HFF-Myc (cell line): ENCODE measurements around the gene GPR75.

Experiments
- DNase-seq: peaks from one replicate; pipeline ENCODE4 v3.0.0-alpha.2; 2011; ENCODE audit warnings: low read depth; ENCODE audit errors: extremely low read depth
- H3K4me3 ChIP-seq: replicated peaks from 2 replicates; pipeline ENCODE4 v1.5.1; 2011; ENCODE audit warnings: low read depth, mild to moderate bottlenecking, control low read depth, low read length
- TF ChIP-seq, protein P1 (sequence below): IDR thresholded peaks from 2 replicates; pipeline ENCODE4 v1.5.1; 2012; ENCODE audit warnings: mild to moderate bottlenecking, low read depth, low read length, control low read depth; ENCODE audit errors: missing control alignments

GPR75 gene

DNA sequence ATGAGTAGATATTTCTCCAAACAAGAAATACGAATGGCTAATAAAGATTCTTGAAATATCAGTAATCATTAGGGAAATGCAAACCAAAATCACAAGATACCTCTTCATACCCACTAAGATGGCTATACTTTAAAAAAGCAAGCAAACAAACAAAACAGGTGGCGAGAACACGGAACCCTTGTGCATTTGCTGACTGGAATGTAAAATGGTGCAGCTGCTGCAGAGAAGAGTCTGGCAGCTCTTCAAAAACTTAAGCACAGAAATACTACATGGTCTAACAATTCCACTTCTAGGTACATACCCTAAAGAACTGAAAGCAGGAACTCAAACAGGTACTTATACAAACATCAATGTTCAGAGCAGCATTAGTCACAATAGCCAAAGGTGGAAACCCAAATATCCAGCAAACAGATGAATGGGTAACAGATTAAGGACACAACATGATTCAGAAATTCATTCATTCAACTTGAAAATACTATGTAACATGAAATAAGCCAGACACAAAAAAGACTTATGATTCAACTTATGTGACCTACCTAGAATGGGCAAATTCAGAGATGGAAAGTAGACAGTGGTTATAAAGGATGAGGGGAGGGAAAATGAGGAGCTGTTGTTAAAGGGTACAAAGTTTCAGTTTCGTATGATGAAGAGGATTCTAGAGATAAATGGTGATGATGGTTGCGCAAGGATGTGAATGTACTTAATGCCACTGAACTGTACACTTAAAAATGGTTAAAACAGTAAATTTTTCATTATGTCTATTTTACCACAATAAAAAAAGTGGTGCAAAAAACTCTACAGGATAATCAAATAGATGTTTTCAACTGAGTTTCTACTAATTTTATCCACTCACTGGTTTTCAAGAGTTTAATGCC is 26.9 kb upstream of the GPR75 start:
- DNase-seq = no peak
- no peak overlapping the region for H3K4me3 ChIP-seq
- TF ChIP-seq, protein P1, sequence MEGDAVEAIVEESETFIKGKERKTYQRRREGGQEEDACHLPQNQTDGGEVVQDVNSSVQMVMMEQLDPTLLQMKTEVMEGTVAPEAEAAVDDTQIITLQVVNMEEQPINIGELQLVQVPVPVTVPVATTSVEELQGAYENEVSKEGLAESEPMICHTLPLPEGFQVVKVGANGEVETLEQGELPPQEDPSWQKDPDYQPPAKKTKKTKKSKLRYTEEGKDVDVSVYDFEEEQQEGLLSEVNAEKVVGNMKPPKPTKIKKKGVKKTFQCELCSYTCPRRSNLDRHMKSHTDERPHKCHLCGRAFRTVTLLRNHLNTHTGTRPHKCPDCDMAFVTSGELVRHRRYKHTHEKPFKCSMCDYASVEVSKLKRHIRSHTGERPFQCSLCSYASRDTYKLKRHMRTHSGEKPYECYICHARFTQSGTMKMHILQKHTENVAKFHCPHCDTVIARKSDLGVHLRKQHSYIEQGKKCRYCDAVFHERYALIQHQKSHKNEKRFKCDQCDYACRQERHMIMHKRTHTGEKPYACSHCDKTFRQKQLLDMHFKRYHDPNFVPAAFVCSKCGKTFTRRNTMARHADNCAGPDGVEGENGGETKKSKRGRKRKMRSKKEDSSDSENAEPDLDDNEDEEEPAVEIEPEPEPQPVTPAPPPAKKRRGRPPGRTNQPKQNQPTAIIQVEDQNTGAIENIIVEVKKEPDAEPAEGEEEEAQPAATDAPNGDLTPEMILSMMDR = no peak

DNA sequence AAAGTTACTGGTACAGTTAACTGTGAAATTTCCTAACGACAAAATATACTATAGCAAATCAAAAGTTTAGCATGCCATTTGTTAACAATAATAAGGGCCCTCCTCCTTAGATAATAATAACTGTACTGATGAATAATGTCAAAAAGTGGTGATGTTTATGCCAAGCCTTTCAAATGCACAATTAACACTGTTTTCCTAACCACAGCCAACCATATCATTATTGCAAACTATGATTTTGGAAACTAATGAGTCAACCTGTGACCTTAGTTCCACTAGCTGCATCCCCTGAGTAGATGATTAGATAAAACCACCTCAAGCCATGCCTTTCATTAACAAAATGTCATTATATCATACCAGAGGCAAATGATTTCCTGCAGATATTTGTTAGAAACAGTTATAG is 25.1 kb upstream of the GPR75 start:
- no peak for DNase-seq
- H3K4me3 ChIP-seq = no peak overlapping the region
- TF ChIP-seq, protein P1 = no peak

DNA sequence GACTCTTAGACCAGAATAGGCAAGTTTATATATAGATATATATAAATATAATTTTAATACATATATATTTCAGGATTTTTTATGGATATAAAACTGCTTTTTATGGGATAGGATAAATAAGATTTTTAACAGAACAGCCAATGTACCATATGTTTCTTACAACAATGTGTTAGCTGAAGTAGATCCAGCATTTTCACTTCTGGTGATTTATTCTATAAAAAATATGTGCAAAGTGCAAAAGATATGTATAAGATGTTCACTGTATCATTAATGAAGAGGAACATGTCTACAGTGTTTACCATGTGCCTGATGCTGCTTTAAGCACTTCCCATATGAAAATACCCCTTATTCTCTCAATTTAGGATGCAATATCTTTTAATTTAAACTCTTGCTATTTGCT is 22.2 kb upstream of the GPR75 start:
- TF ChIP-seq, protein P1 = no peak
- no peak overlapping the region for H3K4me3 ChIP-seq
- no peak for DNase-seq

DNA sequence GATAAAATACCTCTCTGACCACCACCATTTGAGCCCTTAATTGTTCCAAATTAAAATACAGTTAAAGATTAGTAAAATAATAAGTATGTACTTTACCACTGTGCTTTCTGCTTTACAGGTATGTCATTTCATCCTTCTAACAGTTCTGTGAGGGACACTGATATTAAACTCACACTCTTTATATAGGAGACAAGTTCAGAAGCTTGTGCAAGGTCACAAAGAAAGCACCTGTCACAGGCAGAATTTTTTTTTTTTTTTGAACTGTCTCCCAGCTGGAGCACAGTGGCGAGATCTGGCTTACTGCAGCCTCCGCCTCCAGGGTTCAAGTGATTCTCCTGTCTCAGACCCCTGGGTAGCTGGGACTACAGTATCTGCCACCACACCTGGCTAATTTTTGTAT is 21.6 kb upstream of the GPR75 start:
- TF ChIP-seq, protein P1 = no peak
- no peak for DNase-seq
- no peak overlapping the region for H3K4me3 ChIP-seq

DNA sequence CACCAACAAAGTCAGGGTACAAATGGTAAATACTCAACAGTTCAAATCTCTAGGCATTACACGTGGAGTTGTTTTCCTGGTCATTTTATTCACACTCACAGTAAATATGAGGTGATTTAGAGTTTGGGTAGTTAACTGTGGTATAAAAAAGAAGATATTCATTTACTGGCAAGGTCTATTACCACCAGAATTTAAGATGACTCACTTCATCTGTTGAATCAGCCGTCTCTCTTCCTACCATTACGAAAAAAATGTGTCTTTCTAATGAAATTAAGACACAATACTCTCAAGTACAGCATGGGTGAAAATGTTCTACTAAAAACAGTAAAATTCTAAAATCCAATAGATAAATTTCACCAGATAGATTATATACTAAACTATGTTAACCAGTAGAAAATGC is 21.0 kb upstream of the GPR75 start:
- DNase-seq = no peak
- TF ChIP-seq, protein P1 = no peak

DNA sequence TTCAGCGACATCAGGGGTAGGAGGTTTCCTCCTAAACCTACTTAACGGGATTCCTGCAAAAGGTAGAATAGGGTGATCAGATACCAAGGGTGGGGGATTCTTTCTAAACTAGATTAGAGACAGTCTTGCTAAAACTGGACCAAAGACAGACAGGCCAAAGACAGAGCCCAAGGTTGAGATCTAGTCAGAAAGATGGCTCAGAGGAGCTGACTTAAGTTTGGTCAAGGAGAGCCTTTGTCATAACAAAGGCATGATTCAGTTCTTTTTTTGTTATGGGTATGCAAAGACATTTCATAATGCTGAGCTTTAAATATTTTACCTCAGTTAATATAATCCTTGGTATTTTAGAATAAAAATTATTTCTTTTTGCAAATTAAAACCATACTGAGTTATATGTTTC is 17.8 kb upstream of the GPR75 start:
- TF ChIP-seq, protein P1 = no peak
- DNase-seq = no peak
- H3K4me3 ChIP-seq = no peak overlapping the region

More for the DNA sequence above, 21.0 kb upstream of the GPR75 start:
- H3K4me3 ChIP-seq = no peak overlapping the region

DNA sequence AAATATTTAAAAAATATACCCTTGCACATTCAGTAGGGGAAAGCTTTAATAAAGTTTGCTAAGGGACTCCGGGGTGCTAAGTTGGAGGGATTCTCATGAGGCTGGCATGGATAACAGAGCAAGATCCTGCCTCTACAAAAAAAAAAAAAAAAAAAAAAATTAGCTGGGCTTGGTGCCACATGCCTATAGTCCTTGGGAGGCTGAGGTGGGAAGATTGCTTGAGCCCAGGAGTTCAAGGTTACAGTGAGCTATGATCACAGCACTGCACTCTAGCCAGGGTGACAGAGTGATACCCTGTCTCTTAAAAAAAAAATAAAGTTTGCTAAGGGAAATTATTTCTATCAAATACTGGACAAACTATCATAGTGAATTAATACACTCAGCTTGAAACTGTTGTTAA is 17.3 kb upstream of the GPR75 start:
- TF ChIP-seq, protein P1 = no peak
- H3K4me3 ChIP-seq = no peak overlapping the region
- no peak for DNase-seq
